Mammary epithelial cell (primary cell): ENCODE data around the gene ANK2.

Source experiments
- CTCF ChIP-seq, 2 donors: IDR thresholded peaks in 1 of 2; conservative IDR thresholded peaks in 1 of 2; 2 replicates each; pipeline ENCODE4 v1.5.1; 2011 to 2012; ENCODE audit warnings: inconsistent platforms in 2 of 2, low read length in 2 of 2, mild to moderate bottlenecking in 2 of 2, control low read depth in 1 of 2, low read depth in 1 of 2; ENCODE audit not compliant: insufficient read depth in 1 of 2; ENCODE audit errors: extremely low read depth in 1 of 2
- EZH2 ChIP-seq: IDR thresholded peaks from 2 replicates; pipeline ENCODE4 v1.6.1; 2012; ENCODE audit warnings: low read length, inconsistent platforms, borderline replicate concordance

- TF ChIP-seq CTCF (conservative IDR thresholded peaks at IDR 0.05 in 1 of 2, IDR thresholded peaks at IDR 0.05 in 1 of 2; ENCODE audit: extremely low read depth in 1 of 2, insufficient read depth in 1 of 2, low read depth in 1 of 2, low read length in 2 of 2) = no peak
- TF ChIP-seq EZH2 = no peak
These were observed 309.3 kb downstream of the ANK2 start for GRCh38 chr4:113358784-113359183.
